SK-N-SH treated with all-trans-retinoic acid at 6 μM for 48 hours (cell line): ENCODE results near the gene TMEM94.

Experiments
- CSDC2 ChIP-seq: fragments of 250-450 bp; sonication (Bioruptor Pico); IDR thresholded peaks from 2 replicates; pipeline ENCODE4 v1.5.0; 2020; ENCODE audit warnings: mild to moderate bottlenecking, moderate library complexity
- ESRRG ChIP-seq: fragments of 250-450 bp; sonication (Bioruptor Pico); IDR thresholded peaks from 2 replicates; pipeline ENCODE4 v1.6.1; 2021; ENCODE audit warnings: mild to moderate bottlenecking
- ISL1 ChIP-seq: fragments of 250-450 bp; sonication (Bioruptor Pico); IDR thresholded peaks from 2 replicates; pipeline ENCODE4 v2.1.2; 2022; ENCODE audit warnings: mild to moderate bottlenecking, moderate library complexity
- RARB ChIP-seq: fragments of 250-450 bp; sonication (Bioruptor Pico); IDR thresholded peaks from 2 replicates; pipeline ENCODE4 v1.8.0; 2021; ENCODE audit warnings: mild to moderate bottlenecking, moderate library complexity
- ZFP3 ChIP-seq: fragments of 250-450 bp; sonication (Bioruptor Pico); IDR thresholded peaks from 2 replicates; pipeline ENCODE4 v1.5.0; 2020; ENCODE audit warnings: mild to moderate bottlenecking, moderate library complexity
- TF ChIP-seq, protein P1 (sequence below): fragments of 250-450 bp; sonication (Bioruptor Pico); IDR thresholded peaks from 2 replicates; pipeline ENCODE4 v1.8.0; 2021; ENCODE audit warnings: low read depth, mild to moderate bottlenecking, moderate library complexity, borderline replicate concordance
- TF ChIP-seq, protein P2 (sequence below): fragments of 250-450 bp; sonication (Bioruptor Pico); IDR thresholded peaks from 2 replicates; pipeline ENCODE4 v1.5.0; 2020; ENCODE audit warnings: mild to moderate bottlenecking, moderate library complexity
- TF ChIP-seq, protein P3 (sequence below): fragments of 250-450 bp; sonication (Bioruptor Pico); IDR thresholded peaks from 2 replicates; pipeline ENCODE4 v1.5.1; 2020; ENCODE audit warnings: low read depth, mild to moderate bottlenecking, moderate library complexity

DNA sequence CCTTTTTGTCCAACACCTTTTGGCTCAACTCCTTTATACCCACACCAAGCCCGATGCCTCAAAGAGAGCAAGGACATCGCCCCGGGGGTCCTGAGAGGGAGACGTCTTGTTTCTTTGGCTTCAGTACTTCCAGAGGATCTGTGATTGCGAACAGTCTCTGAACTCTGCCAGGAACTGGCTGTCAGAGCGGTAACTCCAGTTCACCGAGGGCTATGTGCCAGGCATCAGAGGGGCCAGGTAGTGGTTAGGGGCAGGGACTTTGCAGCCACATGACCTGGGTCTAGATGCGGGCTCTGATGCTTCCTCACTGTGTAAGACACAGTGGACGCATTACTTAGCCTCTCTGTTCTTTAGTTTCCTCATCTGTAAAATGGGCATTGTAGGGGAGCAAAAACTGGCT is 90.7 kb downstream of the TMEM94 start:
- TF ChIP-seq, protein P1, sequence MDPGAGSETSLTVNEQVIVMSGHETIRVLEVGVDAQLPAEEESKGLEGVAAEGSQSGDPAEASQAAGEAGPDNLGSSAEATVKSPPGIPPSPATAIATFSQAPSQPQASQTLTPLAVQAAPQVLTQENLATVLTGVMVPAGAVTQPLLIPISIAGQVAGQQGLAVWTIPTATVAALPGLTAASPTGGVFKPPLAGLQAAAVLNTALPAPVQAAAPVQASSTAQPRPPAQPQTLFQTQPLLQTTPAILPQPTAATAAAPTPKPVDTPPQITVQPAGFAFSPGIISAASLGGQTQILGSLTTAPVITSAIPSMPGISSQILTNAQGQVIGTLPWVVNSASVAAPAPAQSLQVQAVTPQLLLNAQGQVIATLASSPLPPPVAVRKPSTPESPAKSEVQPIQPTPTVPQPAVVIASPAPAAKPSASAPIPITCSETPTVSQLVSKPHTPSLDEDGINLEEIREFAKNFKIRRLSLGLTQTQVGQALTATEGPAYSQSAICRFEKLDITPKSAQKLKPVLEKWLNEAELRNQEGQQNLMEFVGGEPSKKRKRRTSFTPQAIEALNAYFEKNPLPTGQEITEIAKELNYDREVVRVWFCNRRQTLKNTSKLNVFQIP (CRISPR knock-in tag): no peak
- TF ChIP-seq, protein P2, sequence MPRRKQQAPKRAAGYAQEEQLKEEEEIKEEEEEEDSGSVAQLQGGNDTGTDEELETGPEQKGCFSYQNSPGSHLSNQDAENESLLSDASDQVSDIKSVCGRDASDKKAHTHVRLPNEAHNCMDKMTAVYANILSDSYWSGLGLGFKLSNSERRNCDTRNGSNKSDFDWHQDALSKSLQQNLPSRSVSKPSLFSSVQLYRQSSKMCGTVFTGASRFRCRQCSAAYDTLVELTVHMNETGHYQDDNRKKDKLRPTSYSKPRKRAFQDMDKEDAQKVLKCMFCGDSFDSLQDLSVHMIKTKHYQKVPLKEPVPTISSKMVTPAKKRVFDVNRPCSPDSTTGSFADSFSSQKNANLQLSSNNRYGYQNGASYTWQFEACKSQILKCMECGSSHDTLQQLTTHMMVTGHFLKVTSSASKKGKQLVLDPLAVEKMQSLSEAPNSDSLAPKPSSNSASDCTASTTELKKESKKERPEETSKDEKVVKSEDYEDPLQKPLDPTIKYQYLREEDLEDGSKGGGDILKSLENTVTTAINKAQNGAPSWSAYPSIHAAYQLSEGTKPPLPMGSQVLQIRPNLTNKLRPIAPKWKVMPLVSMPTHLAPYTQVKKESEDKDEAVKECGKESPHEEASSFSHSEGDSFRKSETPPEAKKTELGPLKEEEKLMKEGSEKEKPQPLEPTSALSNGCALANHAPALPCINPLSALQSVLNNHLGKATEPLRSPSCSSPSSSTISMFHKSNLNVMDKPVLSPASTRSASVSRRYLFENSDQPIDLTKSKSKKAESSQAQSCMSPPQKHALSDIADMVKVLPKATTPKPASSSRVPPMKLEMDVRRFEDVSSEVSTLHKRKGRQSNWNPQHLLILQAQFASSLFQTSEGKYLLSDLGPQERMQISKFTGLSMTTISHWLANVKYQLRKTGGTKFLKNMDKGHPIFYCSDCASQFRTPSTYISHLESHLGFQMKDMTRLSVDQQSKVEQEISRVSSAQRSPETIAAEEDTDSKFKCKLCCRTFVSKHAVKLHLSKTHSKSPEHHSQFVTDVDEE (CRISPR knock-in tag): no peak
- TF ChIP-seq ESRRG (no peak), ZFP3 (no peak), ISL1 (no peak), CSDC2 (CRISPR knock-in tag) (no peak), RARB (CRISPR knock-in tag) (no peak)
- TF ChIP-seq, protein P3, sequence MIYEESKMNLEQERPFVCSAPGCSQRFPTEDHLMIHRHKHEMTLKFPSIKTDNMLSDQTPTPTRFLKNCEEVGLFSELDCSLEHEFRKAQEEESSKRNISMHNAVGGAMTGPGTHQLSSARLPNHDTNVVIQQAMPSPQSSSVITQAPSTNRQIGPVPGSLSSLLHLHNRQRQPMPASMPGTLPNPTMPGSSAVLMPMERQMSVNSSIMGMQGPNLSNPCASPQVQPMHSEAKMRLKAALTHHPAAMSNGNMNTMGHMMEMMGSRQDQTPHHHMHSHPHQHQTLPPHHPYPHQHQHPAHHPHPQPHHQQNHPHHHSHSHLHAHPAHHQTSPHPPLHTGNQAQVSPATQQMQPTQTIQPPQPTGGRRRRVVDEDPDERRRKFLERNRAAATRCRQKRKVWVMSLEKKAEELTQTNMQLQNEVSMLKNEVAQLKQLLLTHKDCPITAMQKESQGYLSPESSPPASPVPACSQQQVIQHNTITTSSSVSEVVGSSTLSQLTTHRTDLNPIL (CRISPR knock-in tag): no peak
